Bronchial epithelial cell (primary cell): ENCODE measurements around the gene NKTR. TPM values are rescaled to one million over a fixed set of nuclear protein-coding genes. Genes with fewer than 3 reads are reported as not detected.

Experiments used
- DNase-seq: peaks from one replicate; pipeline ENCODE4 v3.0.0-alpha.2; 2010; ENCODE audit warnings: low read depth
- FAIRE-seq: peaks from 2 replicates; lab custom pipeline; 2011; peaks lifted over from hg19 to GRCh38; lab: Jason Lieb, UNC
- H3K27me3 ChIP-seq: 2 replicates; pipeline ENCODE4 v1.5.1; 2011; ENCODE audit warnings: low read length; ENCODE audit not compliant: control insufficient read depth, insufficient read depth
- H3K36me3 ChIP-seq: 2 replicates; pipeline ENCODE4 v1.5.1; 2011; ENCODE audit warnings: low read length; ENCODE audit not compliant: control insufficient read depth, insufficient read depth
- H3K4me3 ChIP-seq: 2 replicates; pipeline ENCODE4 v1.5.1; 2011; ENCODE audit warnings: mild to moderate bottlenecking, low read depth, low read length, control low read depth
- CTCF ChIP-seq: IDR thresholded peaks from 2 replicates; pipeline ENCODE4 v1.5.1; 2011; ENCODE audit warnings: mild to moderate bottlenecking, moderate library complexity, low read length, control low read depth, inconsistent platforms; ENCODE audit not compliant: insufficient read depth, severe bottlenecking
- total RNA-seq: library from RNA; depleted of rRNA; stranded (reverse); fragments of >200 nt; gene quantifications from 2 replicates; pipeline ENCODE4 v1.2.1, GENCODE V29; 2014

The NKTR gene
- total RNA-seq, 1 donor from 2014 or later: 33.4 TPM

- peaks cover 17% of the 10 kb centered on the region for H3K36me3 ChIP-seq
- TF ChIP-seq CTCF: no peak
- no peak overlapping the region for H3K4me3 ChIP-seq
- DNase-seq: no peak
- no peak for FAIRE-seq
- no peaks in the 10 kb centered on the region for H3K27me3 ChIP-seq
These were observed 37.9 kb downstream of the NKTR start for GRCh38 chr3:42638339-42638842.

GRCh38 chr3:42639192-42639591 is 38.7 kb downstream of the NKTR start:
- DNase-seq (no peak), FAIRE-seq (peak; percentile 66)
- H3K36me3 ChIP-seq: peaks cover 18% of the 10 kb centered on the region
- H3K27me3 ChIP-seq: no peaks in the 10 kb centered on the region
- TF ChIP-seq CTCF: no peak
- no peak overlapping the region for H3K4me3 ChIP-seq

GRCh38 chr3:42640129-42640528 is 39.6 kb downstream of the NKTR start:
- Histone ChIP-seq H3K4me3 (no peak overlapping the region), H3K36me3 (peaks cover 24% of the 10 kb centered on the region), H3K27me3 (no peaks in the 10 kb centered on the region)
- TF ChIP-seq CTCF: no peak
- no peak for DNase-seq
- FAIRE-seq: no peak

GRCh38 chr3:42640771-42641370 is 40.4 kb downstream of the NKTR start:
- FAIRE-seq: no peak
- H3K4me3 ChIP-seq: no peak overlapping the region
- no peaks in the 10 kb centered on the region for H3K27me3 ChIP-seq
- no peak for TF ChIP-seq CTCF
- peak; percentile 71 for DNase-seq
- H3K36me3 ChIP-seq: peaks cover 24% of the 10 kb centered on the region

- no peaks in the 10 kb centered on the region for H3K27me3 ChIP-seq
- H3K4me3 ChIP-seq: no peak overlapping the region
- no peak for TF ChIP-seq CTCF
- FAIRE-seq: no peak
- H3K36me3 ChIP-seq: peaks cover 13% of the 10 kb centered on the region
- DNase-seq: no peak
These were observed 47.5 kb downstream of the NKTR start for GRCh38 chr3:42647821-42648459.
